Measurements from ENCODE around the gene RNASE1.

- TF ChIP-seq, protein P1, sequence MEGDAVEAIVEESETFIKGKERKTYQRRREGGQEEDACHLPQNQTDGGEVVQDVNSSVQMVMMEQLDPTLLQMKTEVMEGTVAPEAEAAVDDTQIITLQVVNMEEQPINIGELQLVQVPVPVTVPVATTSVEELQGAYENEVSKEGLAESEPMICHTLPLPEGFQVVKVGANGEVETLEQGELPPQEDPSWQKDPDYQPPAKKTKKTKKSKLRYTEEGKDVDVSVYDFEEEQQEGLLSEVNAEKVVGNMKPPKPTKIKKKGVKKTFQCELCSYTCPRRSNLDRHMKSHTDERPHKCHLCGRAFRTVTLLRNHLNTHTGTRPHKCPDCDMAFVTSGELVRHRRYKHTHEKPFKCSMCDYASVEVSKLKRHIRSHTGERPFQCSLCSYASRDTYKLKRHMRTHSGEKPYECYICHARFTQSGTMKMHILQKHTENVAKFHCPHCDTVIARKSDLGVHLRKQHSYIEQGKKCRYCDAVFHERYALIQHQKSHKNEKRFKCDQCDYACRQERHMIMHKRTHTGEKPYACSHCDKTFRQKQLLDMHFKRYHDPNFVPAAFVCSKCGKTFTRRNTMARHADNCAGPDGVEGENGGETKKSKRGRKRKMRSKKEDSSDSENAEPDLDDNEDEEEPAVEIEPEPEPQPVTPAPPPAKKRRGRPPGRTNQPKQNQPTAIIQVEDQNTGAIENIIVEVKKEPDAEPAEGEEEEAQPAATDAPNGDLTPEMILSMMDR (IDR thresholded peaks at IDR 0.05; ENCODE audit: low read depth, low read length, missing input control), result no peak
- TF ChIP-seq REST (IDR thresholded peaks at IDR 0.05), result no peak
- no peak for TF ChIP-seq TAF1 (conservative IDR thresholded peaks at IDR 0.05)
These were observed 41.7 kb downstream of the RNASE1 start for GRCh38 chr14:20760950-20761349.
